Left renal pelvis (tissue), 4 donors: ENCODE results near the gene PIP4K2C. TPM values are rescaled to one million over a fixed set of nuclear protein-coding genes. Genes with fewer than 3 reads are reported as not detected.
"Not testable (repeated sequence)": the region's sequence is repeated elsewhere in the genome, so short reads cannot be mapped to it uniquely, and the experiment has no call there.

Source experiments
- DNase-seq, 4 donors: peaks; one replicate each; pipeline ENCODE4 v3.0.0-alpha.2; 2013; ENCODE audit warnings: low read depth in 4 of 4, low spot score in 3 of 4
- polyA plus RNA-seq, 4 donors: library from polyadenylated mRNA; unstranded; fragments of 120-200 nt; gene quantifications; one replicate each; pipeline ENCODE4 v1.2.1, GENCODE V29; 2013; ENCODE audit not compliant: insufficient read length in 4 of 4

Gene PIP4K2C
- polyA plus RNA-seq, 4 donors: 21.9 to 47.1 (median 39.6) TPM

- DNase-seq: peak in 3 of 4 donors; percentile 52 to 69 (median 59)
These were observed 7.8 kb upstream of the PIP4K2C start for GRCh38 chr12:57583008-57583831.

GRCh38 chr12:57584050-57584449 lies 6.9 kb upstream of the PIP4K2C start:
- DNase-seq: no peak

- DNase-seq: no peak
These were observed 6.3 kb upstream of the PIP4K2C start for GRCh38 chr12:57584690-57585089.

- no peak for DNase-seq
These were observed 5.8 kb upstream of the PIP4K2C start for GRCh38 chr12:57585156-57585555.

- DNase-seq: no peak
These were observed 4.9 kb upstream of the PIP4K2C start for GRCh38 chr12:57586128-57586527.

GRCh38 chr12:57586832-57587429 lies 4.1 kb upstream of the PIP4K2C start:
- DNase-seq: no peak

- DNase-seq: not testable (repeated sequence)
These were observed 1.9 kb upstream of the PIP4K2C start for GRCh38 chr12:57588951-57589610.

GRCh38 chr12:57590479-57590863 lies 521 bp upstream of the PIP4K2C start:
- no peak for DNase-seq

- DNase-seq: no peak
These were observed 862 bp downstream of the PIP4K2C start for GRCh38 chr12:57591782-57592325.

GRCh38 chr12:57592551-57593165 lies 1.7 kb downstream of the PIP4K2C start:
- DNase-seq: no peak

- DNase-seq: no peak
These were observed 2.2 kb downstream of the PIP4K2C start for GRCh38 chr12:57593187-57593586.

- no peak for DNase-seq
These were observed 9.4 kb downstream of the PIP4K2C start for GRCh38 chr12:57600395-57600794.

- no peak for DNase-seq
These were observed 11.6 kb downstream of the PIP4K2C start for GRCh38 chr12:57602544-57602943.

- DNase-seq: no peak
These were observed 12.3 kb downstream of the PIP4K2C start for GRCh38 chr12:57603324-57603723.

- peak in 1 of 4 donors; percentile 63 for DNase-seq
These were observed 12.9 kb downstream of the PIP4K2C start for GRCh38 chr12:57603815-57604453.

- no peak for DNase-seq
These were observed 13.5 kb downstream of the PIP4K2C start, which contains the start of gene DTX3 for GRCh38 chr12:57604454-57604991. Gene DTX3, plus strand, starts transcription at chr12:57604824. Its CDS starts 1,694 bp downstream, at chr12:57606518.

GRCh38 chr12:57604992-57605810 lies 14.2 kb downstream of the PIP4K2C start:
- no peak for DNase-seq

GRCh38 chr12:57605811-57606311 lies 14.9 kb downstream of the PIP4K2C start:
- DNase-seq: no peak

GRCh38 chr12:57606399-57606798 lies 15.4 kb downstream of the PIP4K2C start:
- no peak for DNase-seq
